HepG2 (cell line): ENCODE measurements around the gene CFAP100.

ENCODE experiments used
- CTCF ChIP-seq: sonication (generic); formaldehyde crosslinking; IDR thresholded peaks from 2 replicates; pipeline ENCODE4 v1.5.0; 2020; ENCODE audit warnings: mild to moderate bottlenecking, missing genetic modification reagents, moderate library complexity
- POLR2A ChIP-seq, 2 experiments: IDR thresholded peaks; 2 replicates each; pipeline ENCODE4 v1.6.1; 2011; ENCODE audit warnings: low read depth in 2 of 2, low read length in 2 of 2, mild to moderate bottlenecking in 1 of 2, moderate library complexity in 1 of 2; ENCODE audit not compliant: insufficient read depth in 1 of 2
- REST ChIP-seq, 2 experiments: IDR thresholded peaks; 2 replicates each; pipeline ENCODE4 v1.6.1; 2011 to 2012; ENCODE audit warnings: low read length in 2 of 2, borderline replicate concordance in 1 of 2, low read depth in 1 of 2, mild to moderate bottlenecking in 1 of 2, moderate library complexity in 1 of 2
- SMC3 ChIP-seq: IDR thresholded peaks from 2 replicates; pipeline ENCODE4 v1.6.1; 2011; ENCODE audit warnings: low read length, improper control_type of control experiment
- ZNF513 ChIP-seq: sonication (generic); formaldehyde crosslinking; conservative IDR thresholded peaks from 2 replicates; pipeline ENCODE4 v1.5.0; 2020; ENCODE audit warnings: missing genetic modification reagents
- TF ChIP-seq, protein P1 (sequence below): sonication (generic); formaldehyde crosslinking; IDR thresholded peaks from 2 replicates; pipeline ENCODE4 v1.4.0; 2020; ENCODE audit warnings: missing genetic modification reagents

- TF ChIP-seq REST (IDR thresholded peaks at IDR 0.05; ENCODE audit: borderline replicate concordance in 1 of 2, low read depth in 1 of 2, low read length in 2 of 2) (no peak), POLR2A (IDR thresholded peaks at IDR 0.05; ENCODE audit: insufficient read depth in 1 of 2, low read depth in 2 of 2, low read length in 2 of 2) (no peak), CTCF (CRISPR knock-in tag) (no peak), SMC3 (no peak), ZNF513 (no peak)
- TF ChIP-seq, protein P1, sequence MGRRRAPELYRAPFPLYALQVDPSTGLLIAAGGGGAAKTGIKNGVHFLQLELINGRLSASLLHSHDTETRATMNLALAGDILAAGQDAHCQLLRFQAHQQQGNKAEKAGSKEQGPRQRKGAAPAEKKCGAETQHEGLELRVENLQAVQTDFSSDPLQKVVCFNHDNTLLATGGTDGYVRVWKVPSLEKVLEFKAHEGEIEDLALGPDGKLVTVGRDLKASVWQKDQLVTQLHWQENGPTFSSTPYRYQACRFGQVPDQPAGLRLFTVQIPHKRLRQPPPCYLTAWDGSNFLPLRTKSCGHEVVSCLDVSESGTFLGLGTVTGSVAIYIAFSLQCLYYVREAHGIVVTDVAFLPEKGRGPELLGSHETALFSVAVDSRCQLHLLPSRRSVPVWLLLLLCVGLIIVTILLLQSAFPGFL (CRISPR knock-in tag), result no peak
Measured at GRCh38 chr3:126401611-126402160, 7.0 kb downstream of the CFAP100 start.
